Fibroblast of pulmonary artery (primary cell): Measurements from ENCODE around the gene AGO3.

Source experiments
- DNase-seq: peaks from one replicate; pipeline ENCODE4 v3.0.0-alpha.2; 2010; ENCODE audit warnings: low read depth
- H3K4me3 ChIP-seq: replicated peaks from 2 replicates; pipeline ENCODE4 v1.5.1; 2011; ENCODE audit warnings: low read depth, mild to moderate bottlenecking, control low read depth, low read length, moderate library complexity
- CTCF ChIP-seq: IDR thresholded peaks from 2 replicates; pipeline ENCODE4 v1.5.1; 2011; ENCODE audit warnings: mild to moderate bottlenecking, control low read depth, low read length, inconsistent platforms; ENCODE audit errors: missing control alignments

The AGO3 gene

GRCh38 chr1:35924838-35925237 is 6.1 kb upstream of the AGO3 start:
- TF ChIP-seq CTCF: no peak
- H3K4me3 ChIP-seq: no peak overlapping the region
- no peak for DNase-seq

DNA sequence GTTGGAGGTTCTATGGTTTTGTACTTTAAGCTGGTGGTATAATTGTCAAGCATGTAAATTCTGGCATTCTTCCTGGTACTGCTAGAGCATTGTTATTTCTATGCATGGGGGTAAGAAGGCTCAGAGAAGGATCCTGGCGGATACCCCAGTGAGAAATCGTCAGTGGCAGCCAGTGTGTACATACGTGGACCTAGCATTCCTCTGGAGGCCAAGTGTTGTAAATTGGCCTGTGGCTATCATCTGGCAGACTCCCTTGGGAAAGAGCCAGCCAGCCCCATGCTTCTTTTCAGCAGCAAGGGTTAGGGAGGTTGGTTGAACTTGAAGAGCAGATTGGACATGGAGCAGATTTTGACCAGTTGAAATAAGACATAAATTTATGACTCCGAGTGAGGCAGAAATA is 5.2 kb upstream of the AGO3 start:
- no peak overlapping the region for H3K4me3 ChIP-seq
- no peak for TF ChIP-seq CTCF
- peak; percentile 80 for DNase-seq

DNA sequence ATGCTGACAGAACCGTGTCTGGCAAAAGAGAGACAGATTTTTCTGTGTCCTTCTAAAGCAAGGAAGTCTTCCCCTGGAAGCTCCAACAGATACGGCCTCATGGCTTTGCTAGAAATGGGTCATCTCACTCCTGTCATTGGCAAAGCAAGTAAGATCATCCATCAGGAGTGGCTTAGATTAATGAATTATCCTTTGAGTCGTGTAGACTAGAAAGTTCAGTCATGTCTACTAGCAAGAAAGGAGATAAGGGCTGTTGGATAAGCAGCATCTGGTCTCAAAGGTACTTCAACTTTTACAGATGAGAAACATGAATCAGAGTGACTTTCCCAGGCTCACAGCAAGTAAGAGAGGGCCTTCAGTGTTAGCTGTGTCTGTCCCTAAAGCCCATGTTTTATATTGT is 3.4 kb upstream of the AGO3 start:
- TF ChIP-seq CTCF: no peak
- no peak for DNase-seq
- no peak overlapping the region for H3K4me3 ChIP-seq

GRCh38 chr1:35929730-35930592 is 944 bp upstream of the AGO3 start:
- peak overlapping the region; percentile 84 for H3K4me3 ChIP-seq
- TF ChIP-seq CTCF: no peak
- DNase-seq: peak; percentile 60

- H3K4me3 ChIP-seq: peak overlapping the region; percentile 84
- no peak for DNase-seq
- TF ChIP-seq CTCF: no peak
Measured at GRCh38 chr1:35931446-35932157, 697 bp downstream of the AGO3 start.

GRCh38 chr1:35932158-35932636 is 1.3 kb downstream of the AGO3 start:
- DNase-seq: no peak
- TF ChIP-seq CTCF: no peak

DNA sequence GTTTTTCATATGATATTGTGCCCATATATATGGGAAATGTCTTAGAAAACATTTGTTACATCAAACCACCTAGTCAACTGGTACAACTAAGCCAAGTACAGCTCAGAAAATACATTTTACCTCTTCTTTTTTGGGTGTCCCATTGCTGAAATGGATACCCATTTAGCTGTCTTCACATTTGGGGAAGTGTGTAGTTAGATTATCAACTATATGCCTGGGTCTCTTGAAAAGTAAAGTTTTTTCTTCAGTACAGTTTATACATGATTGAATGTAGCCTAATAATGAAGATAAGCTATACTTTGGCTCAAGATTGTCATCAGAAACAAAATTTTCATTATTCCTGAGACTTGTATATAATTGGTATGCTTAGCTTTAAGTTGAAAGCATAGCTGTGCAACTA is 2.0 kb downstream of the AGO3 start:
- H3K4me3 ChIP-seq: peak overlapping the region; percentile 84
- DNase-seq: no peak
- no peak for TF ChIP-seq CTCF

More at GRCh38 chr1:35932158-35932636, 1.3 kb downstream of the AGO3 start:
- H3K4me3 ChIP-seq: peak overlapping the region; percentile 84
